GM06990 (cell line): ENCODE measurements around the gene HPS1.

Source experiments
- DNase-seq: peaks from one replicate; pipeline ENCODE4 v3.0.0-alpha.2; 2011; ENCODE audit not compliant: insufficient read length; ENCODE audit errors: extremely low read depth
- H3K27me3 ChIP-seq: replicated peaks from 2 replicates; pipeline ENCODE4 v1.6.0; 2011; ENCODE audit warnings: low read length; ENCODE audit not compliant: control insufficient read depth, insufficient read depth
- H3K36me3 ChIP-seq: 2 replicates; pipeline ENCODE4 v1.5.1; 2011; ENCODE audit warnings: low read length; ENCODE audit not compliant: control insufficient read depth, insufficient read depth
- H3K4me3 ChIP-seq: replicated peaks from 2 replicates; pipeline ENCODE4 v1.5.1; 2011; ENCODE audit warnings: low read depth, mild to moderate bottlenecking, control low read depth, low read length
- TF ChIP-seq, protein P1 (sequence below): IDR thresholded peaks from 2 replicates; pipeline ENCODE4 v1.5.1; 2011; ENCODE audit warnings: low read length, control low read depth, mild to moderate bottlenecking, inconsistent platforms; ENCODE audit not compliant: insufficient read depth, poor library complexity, severe bottlenecking

The HPS1 gene

DNA sequence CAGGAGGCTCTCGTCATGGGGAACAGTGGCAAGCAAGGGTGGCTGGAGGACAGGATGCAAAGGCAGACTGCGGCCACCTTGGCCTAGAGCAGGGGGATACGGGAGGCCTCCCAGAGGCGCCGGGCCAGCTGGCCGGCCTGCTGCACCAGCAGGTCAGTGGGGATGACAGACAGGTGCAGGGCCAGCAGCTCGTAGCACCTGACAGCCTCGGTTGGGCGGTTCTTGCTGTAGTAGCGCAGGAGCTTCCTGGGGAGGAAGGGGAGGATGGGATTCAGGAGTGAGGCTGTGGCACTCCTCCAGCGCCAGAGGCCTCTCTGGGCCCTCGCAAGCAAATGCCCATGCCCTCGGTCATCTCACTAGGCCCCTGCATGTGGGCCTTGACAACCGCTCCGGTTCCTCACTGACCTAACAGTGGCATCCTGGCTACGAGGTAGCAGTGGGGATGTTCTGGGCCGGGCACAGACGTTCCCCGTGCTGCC, 29.2 kb downstream of the HPS1 start:
- H3K27me3 ChIP-seq = no peaks in the 10 kb centered on the region
- peaks cover 32% of the 10 kb centered on the region for H3K36me3 ChIP-seq
- no peak overlapping the region for H3K4me3 ChIP-seq
- DNase-seq = no peak
- TF ChIP-seq, protein P1, sequence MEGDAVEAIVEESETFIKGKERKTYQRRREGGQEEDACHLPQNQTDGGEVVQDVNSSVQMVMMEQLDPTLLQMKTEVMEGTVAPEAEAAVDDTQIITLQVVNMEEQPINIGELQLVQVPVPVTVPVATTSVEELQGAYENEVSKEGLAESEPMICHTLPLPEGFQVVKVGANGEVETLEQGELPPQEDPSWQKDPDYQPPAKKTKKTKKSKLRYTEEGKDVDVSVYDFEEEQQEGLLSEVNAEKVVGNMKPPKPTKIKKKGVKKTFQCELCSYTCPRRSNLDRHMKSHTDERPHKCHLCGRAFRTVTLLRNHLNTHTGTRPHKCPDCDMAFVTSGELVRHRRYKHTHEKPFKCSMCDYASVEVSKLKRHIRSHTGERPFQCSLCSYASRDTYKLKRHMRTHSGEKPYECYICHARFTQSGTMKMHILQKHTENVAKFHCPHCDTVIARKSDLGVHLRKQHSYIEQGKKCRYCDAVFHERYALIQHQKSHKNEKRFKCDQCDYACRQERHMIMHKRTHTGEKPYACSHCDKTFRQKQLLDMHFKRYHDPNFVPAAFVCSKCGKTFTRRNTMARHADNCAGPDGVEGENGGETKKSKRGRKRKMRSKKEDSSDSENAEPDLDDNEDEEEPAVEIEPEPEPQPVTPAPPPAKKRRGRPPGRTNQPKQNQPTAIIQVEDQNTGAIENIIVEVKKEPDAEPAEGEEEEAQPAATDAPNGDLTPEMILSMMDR = no peak

DNA sequence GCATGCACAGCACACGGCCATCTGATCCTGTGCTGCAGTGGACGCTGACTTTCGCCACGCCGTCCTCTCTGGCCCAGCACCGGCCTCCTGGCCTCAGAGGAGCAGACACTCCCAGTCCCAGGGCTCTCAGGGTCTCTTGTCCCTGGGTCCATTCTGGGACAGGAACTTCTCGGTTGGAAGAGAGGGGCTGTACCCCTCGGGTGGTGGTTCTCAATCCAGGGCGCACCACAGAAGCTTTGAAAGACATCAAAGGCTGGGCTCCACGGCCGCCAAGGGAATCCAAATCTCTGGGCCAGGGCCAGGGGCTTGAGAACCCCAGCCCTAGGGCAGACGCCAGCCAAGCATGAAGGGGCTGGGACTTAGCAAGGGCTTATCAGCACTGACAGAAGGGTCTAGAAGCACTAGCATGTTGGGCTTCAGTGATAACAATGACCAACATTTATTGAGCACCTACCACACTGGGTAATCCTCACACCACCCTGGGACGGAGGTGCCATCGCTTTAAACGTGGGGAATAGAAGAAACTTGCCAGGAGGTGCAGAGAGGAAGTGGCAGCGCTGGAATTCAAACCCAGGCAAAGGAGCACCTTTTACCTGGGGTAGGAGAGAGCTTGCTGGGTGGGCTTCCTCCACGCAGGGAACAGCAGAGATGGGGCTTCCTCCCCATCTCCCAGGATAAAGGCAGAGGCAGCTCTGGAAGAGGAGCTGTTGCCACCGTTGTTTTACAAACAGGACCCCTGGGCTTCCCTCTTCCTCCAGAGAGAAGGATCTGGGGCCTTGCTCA, 29.9 kb downstream of the HPS1 start:
- TF ChIP-seq, protein P1 = no peak
- no peak for DNase-seq
- peaks cover 29% of the 10 kb centered on the region for H3K36me3 ChIP-seq
- H3K27me3 ChIP-seq = no peaks in the 10 kb centered on the region
- H3K4me3 ChIP-seq = no peak overlapping the region

DNA sequence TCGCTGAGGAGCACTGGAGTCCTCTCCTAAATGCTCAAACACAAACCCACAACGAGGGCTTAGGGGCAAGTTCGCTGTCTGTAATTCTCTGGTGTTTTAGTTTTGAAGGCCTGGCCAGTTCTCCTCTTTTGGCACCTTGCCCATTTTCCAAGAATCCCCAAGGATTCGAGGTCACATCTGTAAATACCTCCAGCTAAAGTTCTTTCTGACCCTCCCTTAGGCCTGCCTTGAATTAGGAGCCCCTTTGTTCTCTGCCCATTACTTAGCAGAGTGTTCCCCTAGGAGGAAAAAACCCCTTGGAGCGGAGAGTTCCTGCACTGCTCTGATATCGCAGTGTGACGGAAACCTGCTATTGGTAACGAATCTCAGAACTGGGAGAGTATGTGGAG, 31.0 kb downstream of the HPS1 start:
- Histone ChIP-seq H3K27me3 (no peaks in the 10 kb centered on the region), H3K36me3 (peaks cover 29% of the 10 kb centered on the region), H3K4me3 (no peak overlapping the region)
- TF ChIP-seq, protein P1 = no peak
- DNase-seq = no peak

DNA sequence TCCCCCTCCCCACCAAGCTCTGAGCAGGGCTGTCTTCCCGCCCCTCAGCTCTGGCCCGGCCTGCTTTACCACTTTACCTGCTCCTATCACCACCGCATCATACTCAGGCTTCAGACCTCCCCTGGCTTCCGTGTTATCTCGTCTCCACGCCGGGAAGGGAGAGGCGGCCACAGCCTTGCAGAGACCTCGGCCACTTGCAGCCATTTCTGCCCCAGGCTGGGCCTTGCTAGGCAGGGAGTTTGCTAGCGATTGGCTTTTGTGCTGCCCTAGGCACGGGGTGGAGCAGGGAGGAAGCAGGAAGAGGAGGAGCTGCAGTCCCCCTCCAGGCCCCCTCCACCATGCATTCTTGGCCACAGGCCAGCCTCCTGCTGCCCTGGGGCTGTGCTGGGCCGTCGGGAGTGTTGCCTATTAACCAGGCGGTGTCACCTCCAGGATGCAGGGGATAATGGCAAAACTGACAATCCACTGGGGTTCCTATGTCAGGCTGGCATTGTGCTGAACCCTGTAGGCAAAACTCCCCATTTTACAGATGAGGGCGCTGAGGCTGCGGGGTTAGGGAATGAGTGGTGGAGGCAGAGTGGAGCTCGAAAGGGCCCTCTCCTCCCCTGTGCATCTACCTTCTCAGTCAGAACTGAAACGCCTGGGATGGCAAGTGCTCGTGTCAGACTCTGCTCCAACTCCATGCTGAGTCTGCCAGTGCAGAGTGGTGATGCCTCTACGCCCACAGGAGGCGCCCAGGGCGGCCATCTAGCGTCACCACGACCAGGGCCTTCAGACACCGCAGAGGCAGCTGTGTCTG, 31.6 kb downstream of the HPS1 start, which contains the start of gene PYROXD2:
PYROXD2 (minus strand) TSS at position 251 of the 799 bp plus-strand sequence; CDS start at position 204, 47 bp downstream.
- TF ChIP-seq, protein P1 = no peak
- H3K27me3 ChIP-seq = no peaks in the 10 kb centered on the region
- peaks cover 28% of the 10 kb centered on the region for H3K36me3 ChIP-seq
- DNase-seq = no peak
- no peak within 1 kb of the TSS for H3K4me3 ChIP-seq

DNA sequence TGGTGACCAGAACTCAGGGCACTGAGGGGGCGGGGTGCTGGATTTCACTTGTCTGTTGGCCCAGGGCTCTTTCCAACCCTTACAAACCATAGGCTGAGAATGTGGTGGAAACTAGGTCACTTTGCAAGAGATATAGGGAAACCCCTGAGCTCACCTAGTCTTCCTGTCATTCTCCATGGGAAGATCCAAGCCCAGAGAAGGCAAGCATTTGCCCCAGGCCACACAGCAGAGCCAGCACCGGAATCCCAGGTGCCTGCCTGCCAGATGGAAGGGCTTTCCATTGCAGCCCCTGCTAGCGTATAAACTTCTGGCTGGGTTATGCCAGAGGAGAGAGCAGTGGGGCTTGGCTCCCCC, 32.2 kb downstream of the HPS1 start:
- no peak for DNase-seq
- Histone ChIP-seq H3K36me3 (peaks cover 22% of the 10 kb centered on the region), H3K27me3 (no peaks in the 10 kb centered on the region), H3K4me3 (no peak overlapping the region)
- TF ChIP-seq, protein P1 = no peak
